A673 (cell line): ENCODE data around the gene DENND2D. TPM values are rescaled to one million over a fixed set of nuclear protein-coding genes. Genes with fewer than 3 reads are reported as not detected.
"Not testable (repeated sequence)": the region's sequence is repeated elsewhere in the genome, so short reads cannot be mapped to it uniquely, and the experiment has no call there.

Source experiments
- BruUV-seq: library from RNA; stranded (reverse); fragments of 400-500 nt; replicated peaks from 2 replicates; lab custom pipeline; 2021; lab: Mats Ljungman, UMichigan
- CTCF ChIA-PET: fragments of 300-600 bp; sonication (Branson Sonifier 250); formaldehyde crosslinking; loops from one replicate; lab custom pipeline; 2022; ENCODE audit warnings: antibody characterized with exemption; lab: Charles Lee
- POLR2A ChIA-PET: fragments of 300-600 bp; sonication (Branson Sonifier 250); formaldehyde crosslinking; loops from one replicate; lab custom pipeline; 2022; ENCODE audit warnings: antibody characterized with exemption; ENCODE audit not compliant: low non-redundant PET; lab: Charles Lee
- DNase-seq: peaks from one replicate; pipeline ENCODE4 v3.0.0-alpha.2; 2015; ENCODE audit warnings: low spot score
- H3K27ac ChIP-seq: fragments of 200-600 bp; sonication (generic); 2 replicates; pipeline ENCODE4 v1.5.1; 2016; ENCODE audit warnings: mixed run types, low read depth, mild to moderate bottlenecking, mixed read lengths, antibody characterized with exemption, low read length; ENCODE audit not compliant: poor library complexity, severe bottlenecking
- H3K27me3 ChIP-seq: fragments of 200-600 bp; sonication (generic); replicated peaks from 2 replicates; pipeline ENCODE4 v1.6.1; 2017; ENCODE audit warnings: mixed run types, low read depth, mild to moderate bottlenecking, mixed read lengths, antibody characterized with exemption, low read length; ENCODE audit not compliant: insufficient read depth, poor library complexity
- H3K36me3 ChIP-seq: fragments of 200-600 bp; sonication (generic); 2 replicates; pipeline ENCODE4 v1.6.1; 2016; ENCODE audit warnings: mixed run types, mild to moderate bottlenecking, mixed read lengths, antibody characterized with exemption, low read length; ENCODE audit not compliant: insufficient read depth, poor library complexity, severe bottlenecking
- H3K4me1 ChIP-seq: fragments of 200-600 bp; sonication (generic); 2 replicates; pipeline ENCODE4 v1.6.1; 2017; ENCODE audit warnings: mixed run types, mild to moderate bottlenecking, mixed read lengths, antibody characterized with exemption, low read length; ENCODE audit not compliant: insufficient read depth, poor library complexity, severe bottlenecking
- H3K4me3 ChIP-seq: fragments of 200-600 bp; sonication (generic); 2 replicates; pipeline ENCODE4 v1.5.1; 2016; ENCODE audit warnings: low read depth, mixed run types, mild to moderate bottlenecking, mixed read lengths, low read length; ENCODE audit not compliant: poor library complexity, severe bottlenecking
- H3K9me3 ChIP-seq: fragments of 200-600 bp; sonication (generic); 2 replicates; pipeline ENCODE4 v1.6.1; 2016; ENCODE audit warnings: mixed run types, low read depth, mild to moderate bottlenecking, mixed read lengths, antibody characterized with exemption, low read length; ENCODE audit not compliant: poor library complexity, severe bottlenecking
- CTCF ChIP-seq: fragments of 300-800, 200-600 bp; sonication (generic); conservative IDR thresholded peaks from 2 replicates; pipeline ENCODE4 v1.5.1; 2017; ENCODE audit warnings: low read depth, mild to moderate bottlenecking, antibody characterized with exemption, low read length, moderate library complexity, mixed read lengths
- EZH2 ChIP-seq: fragments of 200-600 bp; sonication (generic); IDR thresholded peaks from 2 replicates; pipeline ENCODE4 v1.6.1; 2017; ENCODE audit warnings: borderline replicate concordance, low read depth, mild to moderate bottlenecking, mixed read lengths, antibody characterized with exemption, low read length; ENCODE audit not compliant: poor library complexity, severe bottlenecking
- intact Hi-C: fragments of 100-400 bp; cut with micrococcal nuclease; formaldehyde crosslinking; loops from one replicate; pipeline ENCODE4 v1.10.0; 2022; ENCODE audit not compliant: unreplicated experiment
- total RNA-seq: library from RNA; stranded (reverse); gene quantifications from 2 replicates; pipeline ENCODE4 v1.2.3, GENCODE V29; 2021

The DENND2D gene
- total RNA-seq, 1 experiment from 2014 or later, result not detected

GRCh38 chr1:111216751-111217150 is 16.3 kb upstream of the DENND2D start:
- Histone ChIP-seq H3K27ac (no peak overlapping the region), H3K27me3 (peaks cover 8% of the 10 kb centered on the region), H3K36me3 (no peaks in the 10 kb centered on the region), H3K4me3 (no peak overlapping the region), H3K4me1 (no peaks in the 10 kb centered on the region), H3K9me3 (no peaks in the 10 kb centered on the region)
- intact Hi-C loops, result no loop called here
- no TSS peak for BruUV-seq
- no peak for DNase-seq
- ChIA-PET CTCF (no interaction called here), POLR2A (no interaction called here)
- no peak for TF ChIP-seq EZH2
- TF ChIP-seq CTCF, result no peak

- H3K4me3 ChIP-seq, intact Hi-C loops, H3K27ac ChIP-seq, H3K36me3 ChIP-seq, DNase-seq, H3K9me3 ChIP-seq, POLR2A ChIA-PET, BruUV-seq, H3K4me1 ChIP-seq, CTCF ChIA-PET: not testable (repeated sequence)
- peaks cover 17% of the 10 kb centered on the region for H3K27me3 ChIP-seq
Measured at GRCh38 chr1:111215285-111215684, 14.8 kb upstream of the DENND2D start.

- ChIA-PET POLR2A (no interaction called here), CTCF (no interaction called here)
- DNase-seq, result no peak
- BruUV-seq, result no TSS peak
- H3K4me3 ChIP-seq, result no peak overlapping the region
- peaks cover 21% of the 10 kb centered on the region for H3K27me3 ChIP-seq
- no peaks in the 10 kb centered on the region for H3K36me3 ChIP-seq
- no peaks in the 10 kb centered on the region for H3K9me3 ChIP-seq
- no peak overlapping the region for H3K27ac ChIP-seq
- TF ChIP-seq CTCF (no peak), EZH2 (no peak)
- intact Hi-C loops, result no loop called here
- no peaks in the 10 kb centered on the region for H3K4me1 ChIP-seq
Measured at GRCh38 chr1:111214884-111215283, 14.4 kb upstream of the DENND2D start.

GRCh38 chr1:111214074-111214801 is 13.8 kb upstream of the DENND2D start:
- peaks cover 27% of the 10 kb centered on the region for H3K27me3 ChIP-seq
- no peak overlapping the region for H3K27ac ChIP-seq
- TF ChIP-seq CTCF (no peak), EZH2 (no peak)
- CTCF ChIA-PET, result no interaction called here
- no peaks in the 10 kb centered on the region for H3K36me3 ChIP-seq
- BruUV-seq, result no TSS peak
- POLR2A ChIA-PET, result no interaction called here
- no peak overlapping the region for H3K4me3 ChIP-seq
- no peaks in the 10 kb centered on the region for H3K4me1 ChIP-seq
- no peaks in the 10 kb centered on the region for H3K9me3 ChIP-seq
- intact Hi-C loops, result no loop called here
- no peak for DNase-seq
